Measurements from ENCODE around the gene ANKRD36B.
A peak's percentile ranks its signal among the peaks of the same experiment; 100 is the strongest.
"Not testable (repeated sequence)": the region's sequence is repeated elsewhere in the genome, so short reads cannot be mapped to it uniquely, and the experiment has no call there.

ANKRD36B gene

DNA sequence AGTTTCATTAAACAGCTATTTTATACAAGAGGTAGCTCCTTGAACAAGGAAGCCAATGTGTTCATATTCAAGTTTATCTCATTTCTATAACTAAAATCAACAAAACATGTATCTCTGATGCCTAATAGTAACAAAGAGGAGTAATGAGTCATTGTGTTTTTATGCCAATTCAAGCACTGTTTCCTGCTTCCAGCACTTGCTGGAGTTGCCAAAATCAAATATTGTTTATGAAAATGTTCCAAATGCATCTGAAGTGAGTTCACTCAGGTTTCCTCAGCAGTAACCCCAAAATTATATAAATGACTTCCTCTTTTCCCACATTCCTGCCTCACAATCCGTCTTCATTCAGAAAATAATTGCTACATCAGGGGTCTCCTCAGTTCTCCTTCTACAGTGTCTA, 39.2 kb downstream of the ANKRD36B start:
- DNase-seq (ENCODE audit: low read depth in 1 of 2, low spot score in 1 of 2) = not testable (repeated sequence)

DNA sequence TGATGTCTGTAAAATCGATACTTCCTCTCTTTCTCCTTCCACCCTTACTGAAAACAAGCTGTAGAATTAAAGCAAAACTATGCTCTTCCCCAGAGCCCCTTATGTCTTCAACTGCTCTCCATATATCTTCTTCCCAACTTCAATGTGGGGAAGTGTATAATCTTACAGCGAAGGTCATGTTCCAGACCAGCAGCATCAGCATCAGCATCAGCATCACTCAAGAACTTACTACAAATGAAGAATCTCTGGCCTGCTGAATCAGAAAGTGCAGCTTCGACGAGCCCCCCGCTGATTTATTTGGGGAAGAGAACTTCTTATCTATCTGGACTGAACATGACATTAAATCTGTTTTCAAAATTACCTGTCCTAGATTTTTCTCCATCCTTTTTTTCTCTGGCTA, 40.6 kb downstream of the ANKRD36B start:
- DNase-seq (ENCODE audit: low read depth in 1 of 2, low spot score in 1 of 2) = not testable (repeated sequence)

DNA sequence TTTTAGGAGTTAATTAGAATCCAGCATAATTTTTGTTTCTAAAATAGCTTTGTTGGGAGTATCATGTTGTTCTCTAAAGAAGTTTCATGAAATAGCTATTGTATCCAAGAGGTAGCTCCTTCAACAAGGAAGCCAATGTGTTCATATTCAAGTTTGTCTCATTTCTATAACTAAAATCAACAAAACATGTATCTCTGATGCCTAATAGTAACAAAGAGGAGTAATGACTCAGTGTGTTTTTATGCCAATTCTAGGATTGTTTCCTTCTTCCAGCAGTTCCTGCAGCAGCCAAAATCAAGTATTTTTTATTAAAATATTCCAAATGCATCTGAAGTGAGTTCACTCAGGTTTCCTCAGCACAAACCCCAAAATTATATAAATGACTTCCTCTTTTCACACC, 41.1 kb downstream of the ANKRD36B start:
- DNase-seq (ENCODE audit: low read depth in 1 of 2, low spot score in 1 of 2) = not testable (repeated sequence)

DNA sequence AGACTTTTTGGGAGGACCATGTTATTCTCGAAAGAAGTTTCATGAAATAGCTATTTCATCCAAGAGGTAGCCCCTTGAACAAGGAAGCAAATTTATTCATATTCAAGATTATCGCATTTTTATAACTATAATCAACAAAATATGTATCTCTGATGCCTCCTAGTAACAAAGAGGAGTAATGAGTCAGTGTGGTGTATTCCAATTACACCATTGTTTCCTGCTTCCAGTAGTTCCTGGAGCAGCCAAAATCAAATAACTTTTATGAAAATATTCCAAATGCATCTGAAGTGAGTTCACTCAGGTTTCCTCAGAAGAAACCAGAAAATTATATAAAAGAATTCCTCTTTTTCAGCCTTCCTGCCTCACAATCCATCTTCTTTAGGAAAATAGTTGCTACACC, 43.0 kb downstream of the ANKRD36B start:
- DNase-seq (ENCODE audit: low read depth in 1 of 2, low spot score in 1 of 2) = no peak

DNA sequence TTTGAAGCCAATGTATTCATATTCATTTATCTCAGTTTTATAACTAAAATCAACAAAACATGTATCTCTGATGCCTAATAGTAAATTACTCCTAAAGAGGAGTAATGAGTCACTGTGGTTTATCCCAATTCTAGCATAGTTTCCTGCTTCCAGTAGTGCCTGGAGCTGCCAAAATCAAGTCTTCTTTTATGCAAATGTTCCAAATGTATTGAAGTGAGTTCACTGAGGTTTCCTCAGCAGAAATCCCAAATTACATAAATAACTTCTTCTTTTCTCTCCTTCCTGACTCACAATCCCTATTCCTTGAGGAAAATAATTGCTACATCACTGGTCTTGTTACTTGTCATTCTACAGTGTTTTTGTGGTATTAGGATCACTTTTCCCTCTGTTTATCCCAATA, 44.8 kb downstream of the ANKRD36B start:
- not testable (repeated sequence) for DNase-seq (ENCODE audit: low read depth in 1 of 2, low spot score in 1 of 2)

DNA sequence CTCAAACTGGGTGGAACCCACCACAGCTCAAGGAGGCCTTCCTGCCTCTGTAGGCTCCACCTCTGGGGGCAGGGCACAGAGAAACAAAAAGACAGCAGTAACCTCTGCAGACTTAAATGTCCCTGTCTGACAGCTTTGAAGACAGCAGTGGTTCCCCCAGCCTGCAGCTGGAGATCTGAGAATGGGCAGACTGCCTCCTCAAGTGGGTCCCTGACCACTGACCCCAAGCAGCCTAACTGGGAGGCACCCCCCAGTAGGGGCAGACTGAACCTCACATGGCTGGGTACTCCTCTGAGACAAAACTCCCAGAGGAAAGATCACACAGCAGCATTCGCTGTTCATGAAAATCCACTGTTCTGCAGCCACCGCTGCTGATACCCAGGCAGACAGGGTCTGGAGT, 63.8 kb downstream of the ANKRD36B start:
- not testable (repeated sequence) for DNase-seq (ENCODE audit: low read depth in 1 of 2, low spot score in 1 of 2)

DNA sequence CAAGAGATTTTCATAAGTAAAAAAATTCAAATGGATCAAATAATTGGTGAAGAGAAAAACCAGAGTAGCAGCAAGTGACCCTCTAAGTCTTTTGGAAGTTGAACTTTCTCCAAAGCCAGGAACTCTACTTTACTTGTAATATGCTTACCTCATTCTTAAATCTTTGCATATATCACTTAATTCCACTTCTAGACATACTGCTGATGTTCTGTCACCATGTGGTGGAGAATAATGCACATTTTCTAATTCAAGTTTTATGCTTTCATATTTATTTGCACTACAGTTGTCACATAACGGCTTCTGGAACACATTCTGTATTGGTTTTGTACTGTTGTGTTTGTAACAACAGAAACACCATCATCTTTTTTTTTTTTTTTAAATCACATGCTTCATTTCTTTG, 65.9 kb downstream of the ANKRD36B start:
- DNase-seq (ENCODE audit: low read depth in 1 of 2, low spot score in 1 of 2) = not testable (repeated sequence)

DNA sequence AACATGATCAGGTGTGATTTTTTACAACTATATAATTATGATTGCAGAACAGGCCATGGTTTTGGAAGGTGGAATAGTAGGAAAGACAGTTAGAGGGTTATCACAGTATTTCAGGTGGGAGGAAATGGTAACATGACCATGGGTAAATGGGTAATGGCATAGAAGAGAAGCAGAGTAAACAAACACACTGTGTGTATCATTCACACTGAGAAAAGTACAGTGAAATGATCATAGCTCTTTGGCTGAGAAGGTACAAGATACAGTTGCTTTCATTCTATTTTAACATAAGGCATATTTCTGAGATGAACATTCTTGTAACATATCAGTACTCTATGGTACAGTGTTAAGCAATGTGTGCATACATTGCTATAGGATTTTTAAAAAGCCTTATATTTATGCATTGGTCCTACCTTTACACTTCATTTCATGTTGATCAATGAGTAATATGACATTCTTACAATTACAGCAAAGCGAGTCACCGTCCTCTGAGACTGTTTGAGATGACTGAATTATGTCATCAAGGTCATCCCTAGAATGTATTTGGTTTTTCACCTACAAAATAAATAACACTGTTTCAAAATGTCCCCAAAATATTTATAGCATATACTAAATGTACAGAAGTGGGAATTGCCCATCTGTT, 66.6 kb downstream of the ANKRD36B start:
- not testable (repeated sequence) for DNase-seq (ENCODE audit: low read depth in 1 of 2, low spot score in 1 of 2)

DNA sequence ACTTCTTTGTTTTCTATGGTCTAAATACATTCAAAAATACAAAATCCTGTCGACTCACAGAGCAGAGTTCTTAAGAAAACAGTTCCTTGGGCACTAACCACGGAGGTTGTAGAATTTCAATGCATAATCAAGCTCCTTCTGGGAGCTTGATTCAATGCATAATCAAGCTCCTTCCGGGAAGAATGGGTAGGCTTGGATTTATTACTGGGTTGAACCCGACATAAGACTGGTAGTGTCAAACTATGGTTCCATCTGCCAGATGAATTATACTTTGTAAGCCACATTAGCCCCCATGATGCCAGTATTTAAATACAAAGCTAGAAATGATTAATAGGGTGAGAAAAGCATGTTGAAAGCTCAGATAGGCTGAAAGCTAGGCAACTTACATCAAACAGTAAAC, 94.0 kb downstream of the ANKRD36B start:
- DNase-seq (ENCODE audit: low read depth in 1 of 2, low spot score in 1 of 2) = not testable (repeated sequence)

DNA sequence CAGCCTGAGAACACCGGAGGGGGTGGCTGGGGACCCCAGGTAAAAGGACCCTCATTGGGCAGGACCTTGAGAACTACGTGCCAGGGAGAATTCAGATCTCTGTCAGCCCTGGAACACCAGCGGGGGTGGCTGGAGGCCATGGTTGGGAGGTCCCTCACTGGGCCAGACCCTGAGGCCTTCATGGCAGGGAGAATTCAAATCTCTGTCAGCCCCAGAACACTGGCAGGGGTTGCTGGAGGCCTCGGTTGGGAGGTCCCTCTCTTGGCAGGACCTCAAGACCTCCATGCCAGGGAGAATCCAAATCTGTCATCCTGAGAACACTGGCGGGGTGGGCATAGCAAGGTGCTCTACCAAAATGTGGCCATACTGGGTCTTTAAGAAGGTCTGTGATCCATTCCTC, 99.5 kb downstream of the ANKRD36B start:
- peak in 1 of 2 donors; percentile 1 for DNase-seq (ENCODE audit: low read depth in 1 of 2, low spot score in 1 of 2)

All from stimulated activated CD4-positive, alpha-beta T cell treated with anti-CD3 and anti-CD28 coated beads, Interleukin-15, amount 100 ng/mL, for 1 hour (primary cell).